Epidermal melanocyte (primary cell): ENCODE data around the gene CMPK2.

Source experiments
- DNase-seq: peaks from one replicate; pipeline ENCODE4 v3.0.0; 2011; ENCODE audit warnings: low spot score; ENCODE audit not compliant: insufficient read length

CMPK2 gene

GRCh38 chr2:6812857-6813530, 52.7 kb downstream of the CMPK2 start:
- DNase-seq, result no peak

GRCh38 chr2:6810961-6811360, 54.7 kb downstream of the CMPK2 start:
- no peak for DNase-seq

- no peak for DNase-seq
Measured at GRCh38 chr2:6808426-6808825, 57.3 kb downstream of the CMPK2 start.

GRCh38 chr2:6806604-6807003, 59.1 kb downstream of the CMPK2 start:
- DNase-seq, result no peak

- no peak for DNase-seq
Measured at GRCh38 chr2:6800553-6800952, 65.2 kb downstream of the CMPK2 start.
